ENCODE data around the gene GPS1. TPM values are rescaled to one million over a fixed set of nuclear protein-coding genes. Genes with fewer than 3 reads are reported as not detected.

Gene GPS1
- total and polyA plus RNA-seq, 8 donors: 69.2 to 101 (median 78.8) TPM

DNA sequence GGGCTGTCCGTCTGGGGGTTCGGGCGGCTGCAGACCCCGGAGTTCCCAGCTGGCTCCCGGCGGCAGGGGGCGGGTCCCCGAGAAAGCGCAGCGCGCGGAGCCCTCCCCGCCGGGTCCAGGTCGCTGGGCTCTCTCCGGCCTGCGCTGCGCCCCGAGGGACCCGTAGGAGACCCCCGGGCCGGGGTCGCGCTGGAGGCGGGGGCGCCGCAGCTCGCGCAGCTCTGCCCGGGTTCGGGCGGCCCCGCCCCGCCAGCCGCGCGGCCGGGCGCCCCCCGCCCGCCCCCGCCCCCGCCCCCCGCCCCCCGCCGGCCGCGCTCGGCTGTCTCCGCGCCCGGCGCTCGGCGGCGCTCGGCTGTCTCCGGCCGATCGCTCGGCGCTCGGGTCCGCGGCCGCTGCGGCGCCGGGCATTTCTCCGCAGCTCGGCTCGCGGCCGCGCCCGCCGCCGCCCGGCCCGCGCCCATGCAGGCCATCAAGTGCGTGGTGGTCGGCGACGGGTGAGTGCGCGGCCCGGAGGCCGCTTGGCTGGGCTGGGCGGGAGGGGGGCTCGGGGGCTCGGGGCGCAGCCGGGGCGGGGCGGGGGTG, 20.3 kb upstream of the GPS1 start, which contains the start of gene RAC3:
RAC3 (plus strand) TSS at position 376 of the 582 bp plus-strand sequence; CDS start at position 460, 84 bp downstream.
- TF ChIP-seq, protein P1, sequence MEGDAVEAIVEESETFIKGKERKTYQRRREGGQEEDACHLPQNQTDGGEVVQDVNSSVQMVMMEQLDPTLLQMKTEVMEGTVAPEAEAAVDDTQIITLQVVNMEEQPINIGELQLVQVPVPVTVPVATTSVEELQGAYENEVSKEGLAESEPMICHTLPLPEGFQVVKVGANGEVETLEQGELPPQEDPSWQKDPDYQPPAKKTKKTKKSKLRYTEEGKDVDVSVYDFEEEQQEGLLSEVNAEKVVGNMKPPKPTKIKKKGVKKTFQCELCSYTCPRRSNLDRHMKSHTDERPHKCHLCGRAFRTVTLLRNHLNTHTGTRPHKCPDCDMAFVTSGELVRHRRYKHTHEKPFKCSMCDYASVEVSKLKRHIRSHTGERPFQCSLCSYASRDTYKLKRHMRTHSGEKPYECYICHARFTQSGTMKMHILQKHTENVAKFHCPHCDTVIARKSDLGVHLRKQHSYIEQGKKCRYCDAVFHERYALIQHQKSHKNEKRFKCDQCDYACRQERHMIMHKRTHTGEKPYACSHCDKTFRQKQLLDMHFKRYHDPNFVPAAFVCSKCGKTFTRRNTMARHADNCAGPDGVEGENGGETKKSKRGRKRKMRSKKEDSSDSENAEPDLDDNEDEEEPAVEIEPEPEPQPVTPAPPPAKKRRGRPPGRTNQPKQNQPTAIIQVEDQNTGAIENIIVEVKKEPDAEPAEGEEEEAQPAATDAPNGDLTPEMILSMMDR (IDR thresholded peaks at IDR 0.05): no peak
- Histone ChIP-seq H3K27me3 (peaks cover 0 to 12% of the 10 kb centered on the region in 2 donors), H3K4me1 (peaks cover 9 to 38% of the 10 kb centered on the region in 2 donors), H3K4me3 (peak within 1 kb of the TSS; percentile 30 to 55), H3K36me3 (peaks cover 0 to 13% of the 10 kb centered on the region in 2 donors), H3K27ac (peak within 1 kb of the TSS in 1 of 2 donors; percentile 31), H3K9me3 (no peaks in the 10 kb centered on the region)
- no peak for DNase-seq
- intact Hi-C loops (cut with DNase I): loop anchor here in 1 of 2 donors (2.0 kb wide), 1 partner anchor 123 kb away; no protein-coding TSS in a partner anchor
- peak; percentile 7 for ATAC-seq

DNA sequence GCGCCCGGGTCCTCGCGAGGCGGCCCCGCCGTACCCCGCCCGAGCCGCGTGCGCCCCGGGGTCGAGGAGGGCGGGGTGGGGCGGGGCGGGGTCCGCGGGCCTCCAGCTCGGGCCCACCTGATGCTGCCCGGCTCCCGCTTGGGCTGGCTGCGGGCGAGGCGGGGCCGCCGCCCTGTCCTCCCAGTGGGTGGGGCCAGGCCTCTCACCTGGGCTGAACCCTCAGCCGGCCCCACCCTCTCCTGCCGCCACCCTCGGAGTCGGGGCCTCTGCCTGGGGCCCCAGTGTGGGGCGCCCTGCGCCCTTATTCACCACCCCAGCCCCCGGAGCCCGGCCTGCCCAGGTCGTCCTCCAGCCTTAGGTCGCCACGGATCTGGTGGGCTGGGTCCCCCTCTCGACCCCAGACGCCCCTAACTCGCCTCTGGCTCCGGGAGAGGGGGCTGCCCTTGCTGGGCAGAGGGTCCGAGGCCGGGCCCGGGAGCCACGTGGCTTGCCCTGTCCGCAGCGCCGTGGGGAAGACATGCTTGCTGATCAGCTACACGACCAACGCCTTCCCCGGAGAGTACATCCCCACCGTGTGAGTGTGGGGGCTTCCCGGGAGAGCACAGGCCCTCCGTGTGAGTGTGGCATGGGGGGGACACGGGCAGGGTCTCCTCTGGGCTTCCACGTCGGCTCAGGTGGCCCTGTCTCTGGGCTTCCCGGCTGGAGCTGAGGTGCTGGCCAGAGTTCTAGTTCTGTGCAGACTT, 19.6 kb upstream of the GPS1 start:
- Histone ChIP-seq H3K4me3 (peak overlapping the region; percentile 5 to 22), H3K27ac (no peak overlapping the region), H3K27me3 (peaks cover 0 to 12% of the 10 kb centered on the region in 2 donors), H3K9me3 (no peaks in the 10 kb centered on the region), H3K4me1 (peaks cover 14 to 44% of the 10 kb centered on the region in 2 donors), H3K36me3 (peaks cover 0 to 13% of the 10 kb centered on the region in 2 donors)
- ATAC-seq (peak; percentile 62), DNase-seq (peak in 1 of 4 donors; percentile 86)
- TF ChIP-seq, protein P1 (IDR thresholded peaks at IDR 0.05): no peak
- intact Hi-C loops (cut with DNase I): loop anchor here in 1 of 2 donors (2.0 kb wide), 1 partner anchor 123 kb away; no protein-coding TSS in a partner anchor

DNA sequence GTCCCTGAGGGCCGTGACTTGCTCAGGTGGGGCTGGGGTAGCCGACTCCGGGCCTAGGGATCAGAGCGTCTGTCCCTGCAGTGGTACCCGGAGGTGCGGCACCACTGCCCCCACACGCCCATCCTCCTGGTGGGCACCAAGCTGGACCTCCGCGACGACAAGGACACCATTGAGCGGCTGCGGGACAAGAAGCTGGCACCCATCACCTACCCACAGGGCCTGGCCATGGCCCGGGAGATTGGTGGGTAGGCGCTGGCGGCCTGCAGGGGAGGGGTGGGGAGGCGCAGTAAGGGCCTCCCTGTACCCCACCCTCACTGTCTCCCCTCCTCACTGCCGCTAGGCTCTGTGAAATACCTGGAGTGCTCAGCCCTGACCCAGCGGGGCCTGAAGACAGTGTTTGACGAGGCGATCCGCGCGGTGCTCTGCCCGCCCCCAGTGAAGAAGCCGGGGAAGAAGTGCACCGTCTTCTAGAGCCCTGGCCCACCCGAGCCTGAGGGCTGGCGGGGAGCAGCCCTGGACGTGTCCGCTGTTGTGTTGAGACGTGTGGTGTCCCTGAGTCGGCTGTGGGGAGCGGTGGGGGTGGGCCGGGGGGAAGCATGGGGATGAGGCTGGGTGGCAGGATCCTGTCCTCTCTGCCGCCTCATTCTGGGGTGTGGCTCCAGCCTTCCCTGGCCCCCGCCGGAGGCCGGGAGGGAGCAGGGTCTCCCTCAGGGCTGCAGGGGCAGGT, 18.2 kb upstream of the GPS1 start:
- H3K27me3 ChIP-seq: peaks cover 0 to 12% of the 10 kb centered on the region in 2 donors
- H3K9me3 ChIP-seq: no peaks in the 10 kb centered on the region
- no peak for DNase-seq
- intact Hi-C loops (cut with DNase I): no loop called here
- H3K4me1 ChIP-seq: peaks cover 18 to 54% of the 10 kb centered on the region in 2 donors
- peaks cover 0 to 2% of the 10 kb centered on the region in 2 donors for H3K36me3 ChIP-seq
- TF ChIP-seq, protein P1 (IDR thresholded peaks at IDR 0.05): no peak
- H3K4me3 ChIP-seq: no peak overlapping the region
- ATAC-seq: no peak
- no peak overlapping the region for H3K27ac ChIP-seq

DNA sequence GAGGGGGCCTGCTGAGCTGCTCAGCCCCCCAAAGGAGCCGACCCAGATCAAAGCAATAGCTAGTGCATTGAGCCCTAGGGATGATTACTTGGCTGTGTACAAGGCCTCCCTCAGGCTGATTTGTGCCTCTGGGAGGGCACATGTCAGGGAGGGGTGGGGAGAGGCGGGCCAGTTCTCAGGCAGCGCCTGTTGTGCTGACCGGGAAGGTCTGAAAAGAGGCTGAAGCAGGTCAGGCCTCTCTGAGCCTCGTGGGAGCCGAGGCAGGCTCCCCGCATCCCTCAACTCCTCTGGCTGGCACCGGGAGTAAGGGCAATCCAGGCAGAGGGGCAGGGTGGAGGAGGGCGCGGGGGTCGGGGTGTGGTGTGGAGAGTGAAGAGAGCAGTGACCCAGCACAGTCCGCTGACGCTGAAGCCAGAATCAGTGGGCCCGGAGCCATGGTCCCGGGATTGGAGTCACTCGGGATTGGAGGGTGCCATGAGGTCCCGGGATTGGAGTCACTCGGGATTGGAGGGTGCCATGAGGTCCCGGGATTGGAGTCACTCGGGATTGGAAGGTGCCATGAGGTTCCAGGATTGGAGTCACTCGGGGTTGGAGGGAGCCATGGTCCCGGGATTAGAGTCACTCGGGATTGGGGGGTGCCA, 17.2 kb upstream of the GPS1 start:
- no peak overlapping the region for H3K27ac ChIP-seq
- H3K27me3 ChIP-seq: peaks cover 0 to 12% of the 10 kb centered on the region in 2 donors
- intact Hi-C loops (cut with DNase I): no loop called here
- TF ChIP-seq, protein P1 (IDR thresholded peaks at IDR 0.05): no peak
- no peak for ATAC-seq
- DNase-seq: no peak
- no peaks in the 10 kb centered on the region for H3K9me3 ChIP-seq
- H3K4me3 ChIP-seq: no peak overlapping the region
- H3K36me3 ChIP-seq: no peaks in the 10 kb centered on the region
- H3K4me1 ChIP-seq: peaks cover 18 to 56% of the 10 kb centered on the region in 2 donors

All from left lung (tissue), 10 donors.